Thoracic aorta (tissue), 2 donors: ENCODE results near the gene PXMP2. TPM values are rescaled to one million over a fixed set of nuclear protein-coding genes. Genes with fewer than 3 reads are reported as not detected.

ENCODE experiments used
- ATAC-seq: fragments of 150-250 bp; one replicate; pipeline ENCODE4 v1.8.0; 2017; ENCODE audit warnings: low read depth; ENCODE audit not compliant: insufficient number of reproducible peaks, low FRiP score
- DNase-seq: peaks from one replicate; pipeline ENCODE4 v3.0.0-alpha.2; 2020; ENCODE audit warnings: low spot score
- H3K27ac ChIP-seq, 2 donors: fragments of 200-600 bp; sonication (generic); 1 replicate in 1 of 2; 2 replicates in 1 of 2; pipeline ENCODE4 v1.5.1; 2016; ENCODE audit warnings: mild to moderate bottlenecking in 2 of 2, moderate library complexity in 2 of 2
- H3K27me3 ChIP-seq: fragments of 200-600 bp; sonication (generic); replicated peaks from 2 replicates; pipeline ENCODE4 v1.6.0; 2016; ENCODE audit warnings: mild to moderate bottlenecking; ENCODE audit not compliant: insufficient read depth
- H3K36me3 ChIP-seq: fragments of 200-600 bp; sonication (generic); one replicate; pipeline ENCODE4 v1.5.1; 2016
- H3K4me1 ChIP-seq, 2 donors: fragments of 200-600 bp; sonication (generic); 1 replicate in 1 of 2; 2 replicates in 1 of 2; pipeline versions ENCODE4 v1.5.1 to v1.6.0; 2016; ENCODE audit warnings: low read depth in 2 of 2, mild to moderate bottlenecking in 1 of 2; ENCODE audit not compliant: control insufficient read depth in 1 of 2
- H3K4me3 ChIP-seq: fragments of 200-600 bp; sonication (generic); 2 replicates; pipeline ENCODE4 v1.5.1; 2016; ENCODE audit warnings: mild to moderate bottlenecking
- H3K9me3 ChIP-seq: fragments of 200-600 bp; sonication (generic); 2 replicates; pipeline ENCODE4 v1.5.1; 2016
- total RNA-seq, 2 donors: library from RNA; depleted of rRNA; stranded (reverse); fragments of >200 nt; gene quantifications; one replicate each; pipeline versions ENCODE4 v1.1.0 to v1.2.3, GENCODE V29; 2016
- TF ChIP-seq, protein P1 (sequence below): fragments of 200-600 bp; sonication (generic); IDR thresholded peaks from one replicate; pipeline ENCODE4 v1.5.1; 2019; ENCODE audit warnings: antibody characterized with exemption

PXMP2 gene
- total RNA-seq, 2 donors from 2014 or later, result 56.9 to 62.7 TPM

GRCh38 chr12:132708150-132708549 is 20.8 kb downstream of the PXMP2 start:
- H3K36me3 ChIP-seq, result peaks cover 6% of the 10 kb centered on the region

DNA sequence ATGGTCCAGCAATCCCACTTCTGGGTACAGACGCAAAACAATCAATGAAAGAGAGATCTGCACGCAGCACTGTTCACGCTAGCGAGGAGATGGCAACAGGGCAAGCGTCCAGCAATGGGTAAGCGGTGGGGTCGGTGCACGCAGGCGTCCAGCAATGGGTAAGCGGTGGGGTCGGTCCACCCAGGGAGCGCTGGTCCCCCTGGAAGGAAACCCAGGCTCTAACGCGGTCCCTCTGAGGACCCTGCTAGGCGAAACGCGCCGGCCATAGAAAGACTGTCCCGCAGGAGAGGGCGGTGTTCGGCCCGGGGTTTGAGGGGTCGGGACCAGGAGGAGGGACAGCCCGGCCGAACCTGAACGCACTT is 22.6 kb downstream of the PXMP2 start:
- Histone ChIP-seq H3K4me3 (peak overlapping the region; percentile 98), H3K27me3 (no peaks in the 10 kb centered on the region), H3K9me3 (no peaks in the 10 kb centered on the region), H3K4me1 (peaks cover 12 to 16% of the 10 kb centered on the region in 2 donors), H3K27ac (peak overlapping the region; percentile 42 to 67), H3K36me3 (no peaks in the 10 kb centered on the region)
- DNase-seq (no peak), ATAC-seq (no peak)
- TF ChIP-seq, protein P1, sequence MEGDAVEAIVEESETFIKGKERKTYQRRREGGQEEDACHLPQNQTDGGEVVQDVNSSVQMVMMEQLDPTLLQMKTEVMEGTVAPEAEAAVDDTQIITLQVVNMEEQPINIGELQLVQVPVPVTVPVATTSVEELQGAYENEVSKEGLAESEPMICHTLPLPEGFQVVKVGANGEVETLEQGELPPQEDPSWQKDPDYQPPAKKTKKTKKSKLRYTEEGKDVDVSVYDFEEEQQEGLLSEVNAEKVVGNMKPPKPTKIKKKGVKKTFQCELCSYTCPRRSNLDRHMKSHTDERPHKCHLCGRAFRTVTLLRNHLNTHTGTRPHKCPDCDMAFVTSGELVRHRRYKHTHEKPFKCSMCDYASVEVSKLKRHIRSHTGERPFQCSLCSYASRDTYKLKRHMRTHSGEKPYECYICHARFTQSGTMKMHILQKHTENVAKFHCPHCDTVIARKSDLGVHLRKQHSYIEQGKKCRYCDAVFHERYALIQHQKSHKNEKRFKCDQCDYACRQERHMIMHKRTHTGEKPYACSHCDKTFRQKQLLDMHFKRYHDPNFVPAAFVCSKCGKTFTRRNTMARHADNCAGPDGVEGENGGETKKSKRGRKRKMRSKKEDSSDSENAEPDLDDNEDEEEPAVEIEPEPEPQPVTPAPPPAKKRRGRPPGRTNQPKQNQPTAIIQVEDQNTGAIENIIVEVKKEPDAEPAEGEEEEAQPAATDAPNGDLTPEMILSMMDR, result no peak

More at GRCh38 chr12:132708150-132708549, 20.8 kb downstream of the PXMP2 start:
- Histone ChIP-seq H3K4me3 (no peak overlapping the region), H3K9me3 (no peaks in the 10 kb centered on the region), H3K27me3 (no peaks in the 10 kb centered on the region), H3K27ac (no peak overlapping the region), H3K4me1 (peaks cover 12 to 16% of the 10 kb centered on the region in 2 donors)
- DNase-seq (no peak), ATAC-seq (no peak)
- TF ChIP-seq, protein P1, result no peak

- DNase-seq, result no peak
- H3K36me3 ChIP-seq, result no peaks in the 10 kb centered on the region
- TF ChIP-seq, protein P1, result no peak
- H3K4me3 ChIP-seq, result peak within 1 kb of the TSS; percentile 98
- peak; percentile 62 for ATAC-seq
- H3K4me1 ChIP-seq, result peaks cover 12 to 16% of the 10 kb centered on the region in 2 donors
- peak within 1 kb of the TSS; percentile 42 to 67 for H3K27ac ChIP-seq
- no peaks in the 10 kb centered on the region for H3K27me3 ChIP-seq
- H3K9me3 ChIP-seq, result no peaks in the 10 kb centered on the region
Measured at GRCh38 chr12:132710405-132711079, 23.2 kb downstream of the PXMP2 start, which contains the start of gene PGAM5. TSS of gene PGAM5 (plus strand) at chr12:132710842. CDS start at chr12:132710877, 35 bp downstream.

DNA sequence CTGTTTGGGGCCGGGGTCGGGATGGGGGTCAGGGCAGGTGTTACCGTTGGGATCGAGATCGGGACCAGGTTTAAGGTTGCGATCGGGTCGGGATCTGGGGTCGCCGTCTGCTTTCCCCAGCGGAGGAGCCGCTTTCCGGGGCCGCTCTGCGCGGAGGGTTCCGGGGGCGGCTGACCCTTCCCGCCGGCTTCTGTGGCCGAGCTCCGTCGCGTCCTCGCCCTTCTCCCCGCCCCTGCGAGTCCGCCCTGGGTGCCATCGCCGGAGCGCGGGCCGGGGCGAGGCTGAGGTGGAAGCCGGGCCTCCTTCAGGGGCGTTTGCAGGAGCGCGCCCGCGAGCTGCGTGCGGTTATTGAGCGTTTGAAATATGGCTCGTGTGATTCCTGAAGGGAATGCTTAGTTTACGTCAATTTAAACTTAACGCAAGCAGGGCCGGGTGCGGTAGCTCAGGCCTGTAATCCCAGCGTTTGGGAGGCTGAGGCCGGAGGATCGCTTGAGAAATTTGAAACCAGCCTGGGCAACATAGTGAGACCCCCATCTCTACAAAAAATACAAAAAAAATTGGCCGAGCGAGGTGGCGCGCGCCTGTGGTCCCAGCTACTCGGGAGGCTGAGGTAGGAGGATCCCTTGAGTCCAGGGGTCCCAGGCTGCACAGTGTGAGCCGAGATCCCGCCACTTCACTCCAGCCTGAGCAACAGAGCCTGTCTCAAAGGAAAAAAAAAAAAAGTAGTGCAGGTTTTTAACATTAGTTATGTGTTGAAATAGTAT is 23.9 kb downstream of the PXMP2 start:
- ATAC-seq, result no peak
- H3K4me3 ChIP-seq, result peak overlapping the region; percentile 98

GRCh38 chr12:132713123-132713522 is 25.7 kb downstream of the PXMP2 start:
- TF ChIP-seq, protein P1, result no peak
- no peaks in the 10 kb centered on the region for H3K27me3 ChIP-seq
- peaks cover 12 to 16% of the 10 kb centered on the region in 2 donors for H3K4me1 ChIP-seq
- H3K9me3 ChIP-seq, result no peaks in the 10 kb centered on the region
- DNase-seq (no peak), ATAC-seq (no peak)
- no peak overlapping the region for H3K4me3 ChIP-seq
- H3K27ac ChIP-seq, result no peak overlapping the region
- H3K36me3 ChIP-seq, result peaks cover 15% of the 10 kb centered on the region

More for the DNA sequence above, 23.9 kb downstream of the PXMP2 start:
- Histone ChIP-seq H3K4me1 (peaks cover 12 to 16% of the 10 kb centered on the region in 2 donors), H3K9me3 (no peaks in the 10 kb centered on the region), H3K27me3 (no peaks in the 10 kb centered on the region), H3K36me3 (no peaks in the 10 kb centered on the region), H3K27ac (no peak overlapping the region)
- no peak for DNase-seq
- TF ChIP-seq, protein P1, result no peak
